ENCODE data around the gene GLIS1. TPM values are rescaled to one million over a fixed set of nuclear protein-coding genes. Genes with fewer than 3 reads are reported as not detected.
A peak's percentile ranks its signal among the peaks of the same experiment; 100 is the strongest.

GLIS1 gene
- polyA plus RNA-seq, 10 donors: 0.13 to 1.6 (median 0.26) TPM; not detected in 5

- peak in 1 of 3 donors; percentile 24 for DNase-seq
Measured at GRCh38 chr1:53737648-53738204, 1.2 kb downstream of the GLIS1 start.

- peak in 1 of 3 donors; percentile 51 for DNase-seq
Measured at GRCh38 chr1:53736290-53736689, 2.7 kb downstream of the GLIS1 start.

GRCh38 chr1:53735681-53736080, 3.3 kb downstream of the GLIS1 start:
- no peak for DNase-seq

- DNase-seq: no peak
Measured at GRCh38 chr1:53735261-53735660, 3.7 kb downstream of the GLIS1 start.

- no peak for DNase-seq
Measured at GRCh38 chr1:53734650-53735211, 4.2 kb downstream of the GLIS1 start.

- DNase-seq: peak in 1 of 3 donors; percentile 36
Measured at GRCh38 chr1:53733975-53734649, 4.9 kb downstream of the GLIS1 start.

- DNase-seq: no peak
Measured at GRCh38 chr1:53733447-53733931, 5.5 kb downstream of the GLIS1 start.

- peak in 1 of 3 donors; percentile 82 for DNase-seq
Measured at GRCh38 chr1:53732912-53733317, 6.0 kb downstream of the GLIS1 start.

GRCh38 chr1:53732409-53732808, 6.6 kb downstream of the GLIS1 start:
- no peak for DNase-seq

GRCh38 chr1:53731779-53732305, 7.1 kb downstream of the GLIS1 start:
- DNase-seq: no peak

GRCh38 chr1:53731043-53731600, 7.8 kb downstream of the GLIS1 start:
- DNase-seq: no peak

- no peak for DNase-seq
Measured at GRCh38 chr1:53730224-53730865, 8.6 kb downstream of the GLIS1 start.

- no peak for DNase-seq
Measured at GRCh38 chr1:53729456-53730223, 9.3 kb downstream of the GLIS1 start.

GRCh38 chr1:53728702-53729455, 10.1 kb downstream of the GLIS1 start:
- DNase-seq: no peak

GRCh38 chr1:53728196-53728595, 10.8 kb downstream of the GLIS1 start:
- DNase-seq: no peak

GRCh38 chr1:53727461-53728092, 11.4 kb downstream of the GLIS1 start:
- no peak for DNase-seq

- DNase-seq: no peak
Measured at GRCh38 chr1:53726009-53726600, 12.9 kb downstream of the GLIS1 start.

GRCh38 chr1:53725238-53725689, 13.7 kb downstream of the GLIS1 start:
- DNase-seq: no peak

GRCh38 chr1:53722025-53722424, 16.9 kb downstream of the GLIS1 start:
- DNase-seq: no peak

GRCh38 chr1:53721088-53721487, 17.9 kb downstream of the GLIS1 start:
- DNase-seq: no peak

All from muscle of back (tissue), 11 donors.